Stimulated activated memory B cell treated with anti-CD40 and anti-IgM and Interleukin-4, amounts not matched to agents 10 μg/mL and 1 μg/mL and 100 μg/mL, for 72 hours (primary cell): Measurements from ENCODE around the gene ASAP2.
A peak's percentile ranks its signal among the peaks of the same experiment; 100 is the strongest.
"Not testable (repeated sequence)": the region's sequence is repeated elsewhere in the genome, so short reads cannot be mapped to it uniquely, and the experiment has no call there.

Experiments
- ATAC-seq: fragments of 150-1000 bp; cut with Tn5 transposase; 2 replicates; pipeline ENCODE4 v1.10.0; 2021
- H3K27ac Mint-ChIP-seq: one replicate; pipeline ENCODE4 v1.8.0; 2022; ENCODE audit warnings: mild to moderate bottlenecking, mixed read lengths
- H3K27me3 Mint-ChIP-seq: one replicate; pipeline ENCODE4 v1.8.0; 2022; ENCODE audit warnings: mixed read lengths
- H3K36me3 Mint-ChIP-seq: one replicate; pipeline ENCODE4 v1.8.0; 2022; ENCODE audit warnings: mixed read lengths
- H3K4me1 Mint-ChIP-seq: one replicate; pipeline ENCODE4 v1.8.0; 2022; ENCODE audit warnings: mixed read lengths
- H3K4me3 Mint-ChIP-seq: one replicate; pipeline ENCODE4 v1.8.0; 2022; ENCODE audit warnings: mild to moderate bottlenecking, moderate library complexity, mixed read lengths
- H3K9me3 Mint-ChIP-seq: one replicate; pipeline ENCODE4 v1.8.0; 2022; ENCODE audit warnings: mixed read lengths

Gene ASAP2

DNA sequence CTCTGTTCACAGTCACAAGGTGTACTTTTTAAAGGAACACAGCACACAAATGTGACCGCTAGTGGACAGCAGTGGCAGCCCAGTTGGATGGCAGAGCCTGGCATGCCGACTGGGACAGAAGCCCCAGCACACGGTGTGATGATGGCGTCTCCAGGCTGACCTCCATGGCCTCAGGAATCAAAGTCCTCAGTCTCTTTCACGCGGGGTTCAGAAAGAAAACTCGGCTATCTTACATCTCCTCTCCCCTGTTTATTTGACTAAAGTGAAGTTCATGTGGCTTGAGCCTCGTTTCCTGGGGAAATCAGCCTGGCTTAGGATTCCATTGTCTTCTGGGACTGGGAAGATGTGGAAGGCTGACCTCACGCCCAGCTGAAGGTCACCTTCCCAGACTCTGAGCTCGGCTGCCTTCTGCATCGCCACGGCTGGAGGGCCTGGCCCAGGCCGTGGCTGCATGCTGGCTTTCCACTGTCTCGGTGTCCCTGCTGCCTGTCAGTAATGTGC, 56.1 kb downstream of the ASAP2 start:
- ATAC-seq, result no peak
- Mint-ChIP-seq H3K4me3 (no peak overlapping the region), H3K4me1 (peaks cover 8% of the 10 kb centered on the region), H3K27me3 (peaks cover 11% of the 10 kb centered on the region), H3K9me3 (no peaks in the 10 kb centered on the region), H3K27ac (no peak overlapping the region), H3K36me3 (no peaks in the 10 kb centered on the region)

DNA sequence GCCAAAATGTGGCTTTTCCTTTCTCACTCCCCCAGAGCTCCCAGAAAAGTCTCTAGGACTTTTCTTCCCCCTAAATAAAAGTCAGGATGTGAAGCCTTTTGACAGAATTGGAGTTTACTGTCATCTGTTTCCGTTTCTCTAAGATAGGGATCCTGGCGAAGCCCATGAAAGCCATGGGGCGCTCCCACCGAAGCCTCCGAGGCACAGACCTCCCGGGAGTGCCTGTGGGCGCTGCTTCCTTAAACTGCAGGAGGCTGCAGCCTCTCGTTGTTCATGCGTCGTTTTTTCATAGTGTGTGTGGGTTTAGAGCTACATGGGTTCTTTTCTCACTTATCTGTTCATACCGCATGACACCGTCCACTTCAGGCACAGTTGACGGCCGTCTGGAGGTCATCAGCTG, 56.8 kb downstream of the ASAP2 start:
- no peak for ATAC-seq
- no peaks in the 10 kb centered on the region for H3K36me3 Mint-ChIP-seq
- H3K4me3 Mint-ChIP-seq, result no peak overlapping the region
- no peak overlapping the region for H3K27ac Mint-ChIP-seq
- no peaks in the 10 kb centered on the region for H3K9me3 Mint-ChIP-seq
- peaks cover 8% of the 10 kb centered on the region for H3K4me1 Mint-ChIP-seq
- peaks cover 11% of the 10 kb centered on the region for H3K27me3 Mint-ChIP-seq

DNA sequence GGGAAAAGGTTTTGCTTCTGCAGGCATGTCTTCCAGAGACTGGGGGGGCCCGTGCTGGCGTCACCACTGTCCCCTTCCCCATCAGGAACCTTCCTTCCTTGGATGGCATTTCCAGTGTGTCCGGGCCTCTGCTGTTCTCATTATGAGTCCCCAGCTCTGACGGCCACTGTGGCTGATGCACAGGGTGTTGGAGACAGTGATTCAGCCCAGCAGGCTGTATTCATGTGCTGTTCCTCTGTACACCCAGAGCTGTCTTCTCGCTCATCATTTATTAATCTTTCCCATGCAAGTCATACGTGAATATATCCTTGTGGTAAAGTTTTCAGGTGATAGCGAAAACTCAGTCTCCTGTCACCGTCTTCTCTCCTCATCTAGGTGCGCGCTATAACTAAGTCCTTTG, 57.7 kb downstream of the ASAP2 start:
- Mint-ChIP-seq H3K4me3 (no peak overlapping the region), H3K4me1 (peaks cover 8% of the 10 kb centered on the region), H3K27ac (no peak overlapping the region), H3K36me3 (no peaks in the 10 kb centered on the region), H3K27me3 (peaks cover 16% of the 10 kb centered on the region), H3K9me3 (no peaks in the 10 kb centered on the region)
- ATAC-seq, result no peak

DNA sequence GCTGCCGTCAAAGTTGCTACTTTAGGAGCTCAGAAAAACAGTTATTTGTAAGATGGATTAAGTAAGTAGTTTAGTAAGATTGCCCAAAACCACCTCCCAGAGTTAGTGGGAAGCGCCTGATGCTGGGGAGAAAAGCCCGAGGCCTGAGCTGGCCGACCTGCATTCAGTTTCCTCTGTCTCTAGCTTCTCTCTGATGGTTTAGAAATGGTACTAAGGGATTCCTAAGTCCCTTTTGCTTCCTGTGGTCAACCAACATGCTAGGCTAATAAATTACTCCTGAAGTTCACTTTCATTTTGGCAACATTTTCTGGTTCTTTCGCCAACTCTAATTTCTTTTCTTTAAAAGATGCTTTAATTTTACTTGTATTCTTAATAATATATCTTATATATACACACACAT, 60.1 kb downstream of the ASAP2 start:
- H3K27me3 Mint-ChIP-seq, result peaks cover 37% of the 10 kb centered on the region
- ATAC-seq, result no peak
- peaks cover 8% of the 10 kb centered on the region for H3K4me1 Mint-ChIP-seq
- H3K9me3 Mint-ChIP-seq, result no peaks in the 10 kb centered on the region
- no peak overlapping the region for H3K4me3 Mint-ChIP-seq
- no peaks in the 10 kb centered on the region for H3K36me3 Mint-ChIP-seq
- H3K27ac Mint-ChIP-seq, result no peak overlapping the region

DNA sequence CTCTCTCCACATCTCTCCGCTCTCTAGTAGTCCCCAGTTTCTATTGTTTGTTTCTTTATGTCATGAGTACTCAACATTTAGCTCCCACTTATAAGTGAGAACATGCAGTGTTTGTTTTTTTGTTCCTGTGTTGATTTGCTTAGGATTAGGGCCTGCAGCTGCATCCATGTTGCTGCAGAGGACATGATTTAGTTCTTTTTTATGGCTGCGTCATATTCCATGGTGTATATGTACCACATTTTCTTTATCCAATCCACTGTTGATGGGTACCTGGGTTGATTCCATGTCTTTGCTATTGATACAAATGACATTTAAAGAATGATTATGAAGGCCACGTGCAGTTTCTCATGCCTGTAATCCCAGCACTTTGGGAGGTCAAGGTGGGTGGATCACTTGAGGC, 60.7 kb downstream of the ASAP2 start:
- H3K27me3 Mint-ChIP-seq, result peaks cover 42% of the 10 kb centered on the region
- H3K4me3 Mint-ChIP-seq, ATAC-seq, H3K4me1 Mint-ChIP-seq, H3K27ac Mint-ChIP-seq, H3K9me3 Mint-ChIP-seq, H3K36me3 Mint-ChIP-seq: not testable (repeated sequence)

DNA sequence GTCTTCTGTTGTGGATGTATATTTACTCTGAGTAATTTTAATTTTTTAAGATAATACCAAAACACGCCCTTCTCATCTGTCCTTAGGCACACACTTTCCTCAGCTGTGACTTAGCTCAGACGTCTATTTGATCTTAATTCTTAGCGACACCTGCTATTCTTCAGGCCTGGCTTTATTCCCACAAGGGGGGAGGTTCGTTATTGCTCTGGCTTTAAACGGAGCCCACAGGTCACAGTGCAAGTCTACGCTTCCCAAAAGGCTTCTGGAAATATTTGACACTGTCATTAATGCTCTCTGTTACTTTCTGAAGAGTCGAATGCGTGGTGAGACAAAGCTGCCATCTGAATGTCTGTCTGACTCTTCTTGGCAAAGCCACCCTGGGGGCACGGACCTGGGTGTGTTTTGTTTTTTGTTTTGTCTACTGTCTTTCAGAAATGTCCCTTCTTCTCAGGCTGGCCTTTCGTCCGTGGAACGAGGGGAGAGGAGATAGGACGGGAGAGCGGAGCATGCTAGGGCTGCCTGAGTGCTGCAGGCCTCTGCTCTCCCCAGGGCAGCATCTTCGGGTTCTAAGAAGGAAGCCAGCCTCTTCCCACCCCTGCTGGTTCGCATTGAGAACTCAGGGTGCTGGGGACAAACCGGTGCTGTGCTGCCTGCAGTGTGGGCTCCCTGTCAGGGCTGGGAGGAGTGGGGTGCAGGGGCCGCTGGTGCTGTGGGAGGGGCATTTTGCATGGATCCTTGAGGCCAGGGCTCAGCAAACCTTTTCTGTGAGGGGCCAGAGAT, 61.9 kb downstream of the ASAP2 start:
- H3K4me1 Mint-ChIP-seq, result peaks cover 4% of the 10 kb centered on the region
- no peak for ATAC-seq
- H3K9me3 Mint-ChIP-seq, result peaks cover 5% of the 10 kb centered on the region
- peaks cover 46% of the 10 kb centered on the region for H3K27me3 Mint-ChIP-seq
- H3K4me3 Mint-ChIP-seq, result no peak overlapping the region
- no peak overlapping the region for H3K27ac Mint-ChIP-seq
- H3K36me3 Mint-ChIP-seq, result no peaks in the 10 kb centered on the region

DNA sequence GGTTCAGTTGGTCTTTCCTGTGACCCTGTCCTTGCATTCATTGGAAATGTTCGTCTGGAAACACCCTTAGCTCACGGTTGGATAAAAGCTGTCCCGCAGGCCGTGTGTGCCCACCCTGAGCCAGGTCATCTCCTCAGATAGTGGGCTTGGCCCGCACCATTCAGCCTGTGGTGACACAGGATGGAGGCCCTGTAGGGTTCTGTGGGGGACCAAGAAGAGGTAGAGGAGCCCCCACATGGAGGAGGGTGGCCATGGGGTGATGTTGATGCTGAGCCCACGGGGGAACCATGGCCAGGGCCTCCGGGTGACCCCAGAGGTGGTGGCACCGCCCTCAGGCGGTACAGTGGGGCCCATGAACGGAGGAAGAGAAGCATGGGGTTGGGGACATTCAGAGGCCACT, 62.7 kb downstream of the ASAP2 start:
- Mint-ChIP-seq H3K27ac (no peak overlapping the region), H3K4me3 (no peak overlapping the region), H3K9me3 (peaks cover 5% of the 10 kb centered on the region), H3K4me1 (no peaks in the 10 kb centered on the region), H3K27me3 (peaks cover 50% of the 10 kb centered on the region), H3K36me3 (no peaks in the 10 kb centered on the region)
- ATAC-seq, result peak; percentile 27

DNA sequence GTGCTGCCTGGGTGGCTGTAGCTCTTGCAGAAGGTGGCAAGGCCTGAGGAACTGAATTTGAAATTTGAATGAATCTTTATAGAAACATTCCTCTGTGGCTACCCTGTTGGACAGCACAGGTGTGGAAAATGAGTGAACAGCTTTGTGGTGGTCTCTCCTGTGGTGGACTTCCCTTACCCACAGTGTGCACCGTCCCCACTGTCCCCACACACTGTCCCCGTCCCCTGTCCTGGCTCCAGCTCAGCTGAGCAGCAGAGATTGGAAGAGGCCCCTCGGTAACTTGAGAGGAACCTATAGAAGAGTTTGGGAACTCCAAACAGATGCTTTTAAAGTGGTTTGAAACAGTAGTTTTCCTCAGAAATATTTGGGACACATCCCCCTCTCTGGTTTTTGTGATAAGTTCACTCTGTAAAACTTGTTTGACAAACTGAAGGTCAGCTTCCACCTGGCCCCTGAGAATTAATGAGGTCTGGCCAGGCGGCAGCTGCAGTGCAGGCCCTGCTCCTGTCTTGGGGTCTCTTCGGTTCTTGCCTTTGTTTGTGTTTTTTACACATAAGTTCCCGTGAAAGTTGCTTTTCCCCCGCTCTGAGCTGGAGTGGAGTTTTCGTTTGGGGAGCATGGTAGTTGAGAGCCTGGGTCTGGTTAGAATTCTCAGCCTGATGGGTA, 63.2 kb downstream of the ASAP2 start:
- Mint-ChIP-seq H3K4me1 (no peaks in the 10 kb centered on the region), H3K9me3 (peaks cover 5% of the 10 kb centered on the region), H3K36me3 (no peaks in the 10 kb centered on the region), H3K4me3 (no peak overlapping the region), H3K27me3 (peaks cover 56% of the 10 kb centered on the region), H3K27ac (no peak overlapping the region)
- ATAC-seq, result no peak

DNA sequence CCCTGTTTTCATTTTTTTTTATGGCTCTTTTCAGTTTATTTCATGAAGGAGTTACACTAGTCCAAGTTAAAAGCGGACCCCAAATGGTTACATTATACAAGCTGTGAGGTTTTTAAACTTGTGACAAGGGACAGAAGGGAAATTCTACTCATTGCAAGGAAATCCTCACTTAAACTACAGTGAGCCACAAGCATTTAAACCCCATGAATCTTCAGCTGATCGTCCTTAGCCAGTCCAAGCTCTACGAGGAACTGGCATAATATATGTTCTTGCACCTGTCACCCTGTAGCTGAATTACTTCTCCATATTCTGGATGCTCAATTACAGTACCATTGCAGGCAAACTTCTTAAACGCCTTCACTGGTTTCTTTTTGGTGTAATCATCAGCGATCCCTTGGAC, 64.5 kb downstream of the ASAP2 start:
- H3K36me3 Mint-ChIP-seq, result no peaks in the 10 kb centered on the region
- H3K9me3 Mint-ChIP-seq, result peaks cover 5% of the 10 kb centered on the region
- no peak overlapping the region for H3K27ac Mint-ChIP-seq
- H3K4me3 Mint-ChIP-seq, result no peak overlapping the region
- no peak for ATAC-seq
- no peaks in the 10 kb centered on the region for H3K4me1 Mint-ChIP-seq
- peaks cover 59% of the 10 kb centered on the region for H3K27me3 Mint-ChIP-seq

DNA sequence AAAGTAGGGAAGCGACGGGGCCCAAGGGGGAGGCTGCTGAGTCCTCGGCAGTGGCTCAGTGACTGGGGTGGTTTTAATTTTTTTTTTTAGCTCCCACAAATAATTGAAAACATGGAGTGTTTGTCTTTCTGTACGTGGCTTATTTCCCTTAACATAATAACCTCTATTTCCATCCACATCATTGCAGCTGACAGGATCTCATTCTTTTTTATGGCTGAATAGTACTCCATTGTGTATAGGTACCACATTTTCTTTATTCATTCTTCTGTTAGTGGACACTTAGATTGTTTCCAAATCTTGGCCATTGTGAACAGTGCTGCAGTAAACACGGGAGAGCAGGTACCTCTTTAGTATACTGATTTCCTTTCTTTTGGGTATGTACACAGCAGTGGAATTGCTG, 65.1 kb downstream of the ASAP2 start:
- ATAC-seq, result no peak
- Mint-ChIP-seq H3K9me3 (peaks cover 5% of the 10 kb centered on the region), H3K4me3 (no peak overlapping the region), H3K27ac (no peak overlapping the region), H3K4me1 (no peaks in the 10 kb centered on the region), H3K36me3 (no peaks in the 10 kb centered on the region), H3K27me3 (peaks cover 59% of the 10 kb centered on the region)

DNA sequence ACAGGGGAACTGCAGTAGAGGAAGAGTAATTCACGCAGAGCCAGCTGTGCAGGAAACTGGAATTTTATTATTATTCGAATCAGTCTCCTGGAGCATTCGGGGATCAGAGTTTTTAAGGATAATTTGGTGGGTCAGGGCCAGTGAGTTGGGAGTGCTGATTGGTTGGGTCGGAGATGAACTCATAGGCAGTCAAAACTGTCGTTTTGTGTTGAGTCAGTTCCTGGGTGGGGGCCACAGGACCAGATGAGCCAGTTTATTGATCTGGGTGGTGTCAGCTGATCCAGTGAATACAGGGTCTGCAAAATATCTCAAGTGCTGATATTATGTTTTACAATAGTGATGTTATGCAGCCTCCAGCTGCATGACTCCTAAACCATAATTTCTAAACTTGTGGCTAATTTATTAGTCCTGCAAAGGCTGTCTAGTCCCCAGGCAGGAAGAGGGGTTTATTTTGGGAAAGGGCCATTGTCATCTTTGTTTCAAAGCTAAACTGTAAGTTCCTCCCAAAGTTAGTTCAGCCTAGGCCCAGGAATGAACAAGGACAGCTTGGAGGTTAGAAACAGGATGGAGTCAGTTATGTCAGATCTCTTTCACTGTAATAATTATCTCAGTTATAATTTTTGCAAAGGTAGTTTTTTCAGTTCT, 67.0 kb downstream of the ASAP2 start:
- ATAC-seq, result no peak
- peaks cover 77% of the 10 kb centered on the region for H3K27me3 Mint-ChIP-seq
- H3K4me1 Mint-ChIP-seq, result no peaks in the 10 kb centered on the region
- H3K36me3 Mint-ChIP-seq, result no peaks in the 10 kb centered on the region
- peaks cover 5% of the 10 kb centered on the region for H3K9me3 Mint-ChIP-seq
- H3K27ac Mint-ChIP-seq, result no peak overlapping the region
- H3K4me3 Mint-ChIP-seq, result no peak overlapping the region

DNA sequence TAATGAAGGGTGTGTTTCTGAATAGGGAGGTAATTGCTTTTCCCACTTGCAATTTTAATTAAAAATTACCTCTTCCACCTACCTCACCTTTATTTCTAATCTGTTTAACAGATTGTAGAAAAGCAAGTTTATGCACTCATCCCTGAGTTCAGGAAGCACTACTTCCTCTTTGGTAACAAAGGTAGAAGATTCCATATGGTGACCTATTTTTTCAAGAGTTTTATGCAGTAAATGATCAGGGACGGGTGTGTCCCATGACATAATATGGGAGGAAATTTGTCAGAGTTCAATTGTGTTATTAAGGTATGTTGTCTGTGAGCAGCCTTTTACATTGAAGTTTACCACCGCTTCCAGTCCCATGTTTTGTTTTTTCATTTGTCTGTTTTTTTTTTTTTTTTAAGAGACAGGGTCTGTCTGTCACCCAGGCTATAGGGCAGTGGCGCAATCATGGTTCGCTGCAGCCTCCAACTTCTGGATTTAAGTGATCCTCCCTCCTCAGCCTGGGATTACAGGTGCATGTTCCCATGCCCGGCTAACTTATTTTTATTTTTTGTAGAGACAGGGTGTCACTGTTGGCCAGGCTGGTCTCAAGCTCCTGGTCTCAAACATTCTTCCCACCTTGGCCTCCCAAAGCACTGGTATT, 68.2 kb downstream of the ASAP2 start:
- Mint-ChIP-seq H3K27me3 (peaks cover 74% of the 10 kb centered on the region), H3K4me1 (no peaks in the 10 kb centered on the region), H3K27ac (no peak overlapping the region), H3K9me3 (peaks cover 5% of the 10 kb centered on the region), H3K36me3 (no peaks in the 10 kb centered on the region), H3K4me3 (no peak overlapping the region)
- ATAC-seq, result no peak

DNA sequence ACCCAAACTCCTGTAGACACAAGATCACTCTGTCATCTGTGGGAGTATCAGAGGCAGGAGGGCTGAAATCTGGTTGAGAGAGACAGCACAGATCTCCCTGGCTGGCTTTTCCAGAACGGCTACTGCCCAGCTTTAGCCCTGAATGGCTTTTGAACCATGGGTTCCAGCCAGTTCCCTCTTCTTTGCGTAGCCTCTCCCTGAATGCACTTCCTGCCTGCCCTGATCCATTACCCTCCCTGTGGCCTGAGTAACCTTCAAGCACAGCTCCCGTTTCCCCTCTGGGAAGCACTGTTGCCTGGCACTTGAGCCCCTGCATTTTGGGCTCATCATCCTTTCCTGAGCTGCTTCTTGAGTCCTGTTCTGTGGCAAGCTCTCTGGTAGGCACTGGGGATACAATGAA, 68.8 kb downstream of the ASAP2 start:
- no peak overlapping the region for H3K4me3 Mint-ChIP-seq
- no peak for ATAC-seq
- no peak overlapping the region for H3K27ac Mint-ChIP-seq
- no peaks in the 10 kb centered on the region for H3K36me3 Mint-ChIP-seq
- peaks cover 68% of the 10 kb centered on the region for H3K27me3 Mint-ChIP-seq
- peaks cover 5% of the 10 kb centered on the region for H3K9me3 Mint-ChIP-seq
- H3K4me1 Mint-ChIP-seq, result no peaks in the 10 kb centered on the region

DNA sequence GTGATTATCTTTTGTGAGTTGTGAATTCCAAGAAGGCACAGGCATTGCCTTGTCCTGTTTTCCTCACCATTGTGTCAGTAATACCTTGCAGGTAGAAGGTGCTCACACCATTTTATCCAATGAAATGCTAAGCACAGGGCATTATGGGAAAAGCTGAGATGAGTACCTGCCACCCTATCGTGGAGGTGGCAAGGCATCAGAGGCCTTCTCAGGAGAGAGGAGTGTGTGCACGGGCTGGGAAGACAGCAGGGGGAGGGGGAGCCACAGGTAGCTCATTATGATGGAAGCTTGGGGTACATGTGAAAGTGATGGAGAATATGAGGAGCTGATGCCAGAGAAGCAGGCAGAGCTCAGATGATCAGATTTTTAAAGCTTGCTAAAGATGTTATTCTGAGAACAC, 69.5 kb downstream of the ASAP2 start:
- Mint-ChIP-seq H3K4me1 (no peaks in the 10 kb centered on the region), H3K36me3 (no peaks in the 10 kb centered on the region), H3K9me3 (peaks cover 5% of the 10 kb centered on the region), H3K27me3 (peaks cover 65% of the 10 kb centered on the region), H3K4me3 (no peak overlapping the region), H3K27ac (no peak overlapping the region)
- ATAC-seq, result no peak

DNA sequence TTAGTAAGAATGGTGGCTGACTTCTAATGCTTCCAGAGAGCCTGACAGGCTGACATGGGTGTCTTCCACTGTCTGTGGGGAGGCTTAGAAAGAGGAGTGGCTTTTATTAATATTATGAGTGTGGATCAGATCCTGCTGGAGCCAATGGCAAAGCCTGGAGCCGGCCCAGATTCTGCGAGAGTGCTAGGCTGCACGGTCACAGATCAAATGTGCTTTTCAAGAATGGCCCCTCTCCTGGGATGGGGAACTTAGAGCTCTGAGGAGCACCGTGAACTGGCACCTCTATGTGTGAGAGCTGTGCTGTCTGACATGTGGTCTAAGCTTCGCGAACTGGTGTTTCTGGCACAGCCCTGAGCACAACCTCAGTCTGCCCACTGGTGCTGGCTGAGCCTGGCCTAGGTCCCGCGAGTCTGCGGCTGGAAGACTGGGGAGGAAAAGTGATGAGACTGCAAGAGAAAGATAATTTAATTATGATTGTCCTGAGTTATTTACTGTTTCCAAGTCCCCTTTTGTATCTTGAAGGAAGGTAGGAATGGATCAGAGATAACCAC, 70.4 kb downstream of the ASAP2 start:
- peaks cover 5% of the 10 kb centered on the region for H3K9me3 Mint-ChIP-seq
- peaks cover 62% of the 10 kb centered on the region for H3K27me3 Mint-ChIP-seq
- no peaks in the 10 kb centered on the region for H3K36me3 Mint-ChIP-seq
- H3K27ac Mint-ChIP-seq, result no peak overlapping the region
- H3K4me1 Mint-ChIP-seq, result no peaks in the 10 kb centered on the region
- ATAC-seq, result no peak
- H3K4me3 Mint-ChIP-seq, result no peak overlapping the region
